ENCODE measurements around the gene MICU1. TPM values are rescaled to one million over a fixed set of nuclear protein-coding genes. Genes with fewer than 3 reads are reported as not detected.

Gene MICU1
- total RNA-seq, 1 experiment from 2014 or later, result 46.9 TPM

DNA sequence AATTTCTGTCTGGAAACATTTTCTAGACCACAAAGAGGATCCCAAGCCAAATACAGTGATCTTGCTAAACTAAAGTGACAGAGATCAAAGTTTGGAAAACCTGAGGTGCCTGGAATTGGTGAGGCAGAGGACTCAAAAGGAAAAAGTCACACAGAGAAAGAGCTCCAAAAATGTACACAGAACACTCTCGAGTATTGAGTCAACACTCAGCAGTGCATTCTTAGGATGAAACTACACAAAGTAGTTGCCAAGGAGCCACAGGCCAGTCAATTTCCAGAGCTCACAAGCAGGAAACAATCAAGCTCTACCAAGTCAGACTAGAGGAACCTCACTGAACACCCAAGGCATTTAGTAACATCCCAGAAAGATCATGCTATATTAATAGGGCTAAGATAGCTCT lies 61.3 kb downstream of the MICU1 start:
- Histone ChIP-seq H3K36me3 (ENCODE audit: control insufficient read depth, insufficient read depth, low read length) (no peaks in the 10 kb centered on the region), H3K4me3 (ENCODE audit: low read depth in 2 of 2, low read length in 2 of 2) (no peak overlapping the region), H3K27ac (ENCODE audit: low read length) (no peak overlapping the region), H3K27me3 (ENCODE audit: control insufficient read depth, insufficient read depth, low read length) (no peaks in the 10 kb centered on the region), H3K9me3 (ENCODE audit: control insufficient read depth, insufficient read depth, low read depth, low read length) (no peaks in the 10 kb centered on the region), H3K4me1 (ENCODE audit: control insufficient read depth, insufficient read depth, low read length) (peaks cover 6% of the 10 kb centered on the region)
- POLR2A ChIA-PET, result no interaction called here
- DNase-seq (ENCODE audit: low read depth, low spot score), result no peak
- no peak for ATAC-seq
- CTCF ChIA-PET, result no interaction called here
- intact Hi-C loops (cut with micrococcal nuclease; ENCODE audit: unreplicated experiment), result no loop called here
- BruUV-seq (replicated peaks), result no TSS peak
- TF ChIP-seq TCF7L2 (IDR thresholded peaks at IDR 0.05; ENCODE audit: low read depth, low read length), result no peak
- TF ChIP-seq CTCF (IDR thresholded peaks at IDR 0.05), result no peak
- TF ChIP-seq POLR2AphosphoS5 (IDR thresholded peaks at IDR 0.05; ENCODE audit: low read depth, low read length), result no peak
- no peak for TF ChIP-seq SIN3A (IDR thresholded peaks at IDR 0.05; ENCODE audit: borderline replicate concordance, insufficient read depth, low read depth, low read length)
- TF ChIP-seq REST (IDR thresholded peaks at IDR 0.05; ENCODE audit: insufficient read depth in 1 of 2, low read depth in 2 of 2, low read length in 1 of 2), result no peak
- in situ Hi-C loops (cut with HindIII; ENCODE audit: low pct_unique_long_range_greater_than_20kb, low sequenced_read_pairs), result no loop called here

DNA sequence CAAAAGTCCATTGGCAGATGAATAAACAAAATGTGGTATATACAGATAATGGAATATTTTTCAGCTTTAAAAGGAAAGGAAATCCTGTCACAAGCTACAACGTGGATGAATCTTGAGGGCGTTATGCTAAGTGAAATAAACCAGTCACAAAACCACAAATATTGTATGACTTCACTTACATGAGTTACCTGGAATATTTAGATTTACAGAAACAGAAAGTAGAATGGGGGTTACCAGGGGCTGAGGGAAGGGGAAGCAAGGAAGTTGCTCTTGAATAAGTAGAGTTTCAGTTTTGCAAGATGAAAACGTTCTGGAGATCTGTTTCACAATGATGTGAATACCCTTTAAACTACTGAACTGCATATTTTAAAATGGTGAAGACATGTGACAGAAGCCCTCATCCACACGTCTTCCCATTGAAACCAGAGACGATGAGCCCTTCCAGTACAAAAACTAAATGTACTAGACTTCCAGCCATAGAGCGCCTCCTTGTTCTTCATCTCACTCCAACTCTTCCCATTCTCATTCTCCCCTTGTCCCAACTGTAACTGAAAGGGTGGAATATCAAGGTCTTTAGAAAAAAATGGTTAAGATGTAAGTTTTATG lies 62.4 kb downstream of the MICU1 start:
- in situ Hi-C loops (cut with HindIII; ENCODE audit: low pct_unique_long_range_greater_than_20kb, low sequenced_read_pairs) (no loop called here), intact Hi-C loops (cut with micrococcal nuclease; ENCODE audit: unreplicated experiment) (no loop called here)
- DNase-seq (ENCODE audit: low read depth, low spot score) (no peak), ATAC-seq (no peak)
- CTCF ChIA-PET, result no interaction called here
- TF ChIP-seq SIN3A (IDR thresholded peaks at IDR 0.05; ENCODE audit: borderline replicate concordance, insufficient read depth, low read depth, low read length) (no peak), POLR2AphosphoS5 (IDR thresholded peaks at IDR 0.05; ENCODE audit: low read depth, low read length) (no peak), REST (IDR thresholded peaks at IDR 0.05; ENCODE audit: insufficient read depth in 1 of 2, low read depth in 2 of 2, low read length in 1 of 2) (no peak), CTCF (IDR thresholded peaks at IDR 0.05) (no peak), TCF7L2 (IDR thresholded peaks at IDR 0.05; ENCODE audit: low read depth, low read length) (no peak)
- H3K36me3 ChIP-seq (ENCODE audit: control insufficient read depth, insufficient read depth, low read length), result no peaks in the 10 kb centered on the region
- POLR2A ChIA-PET, result no interaction called here
- H3K27me3 ChIP-seq (ENCODE audit: control insufficient read depth, insufficient read depth, low read length), result no peaks in the 10 kb centered on the region
- BruUV-seq (replicated peaks), result no TSS peak
- peaks cover 6% of the 10 kb centered on the region for H3K4me1 ChIP-seq (ENCODE audit: control insufficient read depth, insufficient read depth, low read length)
- H3K9me3 ChIP-seq (ENCODE audit: control insufficient read depth, insufficient read depth, low read depth, low read length), result no peaks in the 10 kb centered on the region
- no peak overlapping the region for H3K27ac ChIP-seq (ENCODE audit: low read length)
- no peak overlapping the region for H3K4me3 ChIP-seq (ENCODE audit: low read depth in 2 of 2, low read length in 2 of 2)
